ENCODE measurements around the gene PNPLA7. TPM values are rescaled to one million over a fixed set of nuclear protein-coding genes. Genes with fewer than 3 reads are reported as not detected.
"Not testable (repeated sequence)": the region's sequence is repeated elsewhere in the genome, so short reads cannot be mapped to it uniquely, and the experiment has no call there.

The PNPLA7 gene
- total RNA-seq, 1 donor from 2014 or later: 3.9 TPM

DNA sequence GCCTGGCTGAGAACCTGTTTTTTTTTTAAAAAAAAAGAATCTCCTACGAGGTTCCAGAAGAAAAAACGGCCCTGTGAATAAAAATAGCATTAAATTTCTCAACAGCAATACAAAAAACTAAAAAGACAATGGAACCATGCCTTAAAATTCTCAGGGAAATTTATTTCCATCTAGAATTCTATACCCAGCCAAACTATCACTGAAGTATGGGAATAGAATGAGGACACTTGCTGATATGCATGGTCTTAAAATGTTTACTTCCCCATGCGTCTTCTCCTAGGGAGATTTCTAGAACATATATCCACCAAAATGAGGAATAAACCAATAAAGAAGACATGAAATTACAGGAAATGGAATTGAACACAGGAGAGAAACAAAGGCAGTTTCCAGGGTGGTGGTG, 74.5 kb downstream of the PNPLA7 start:
- peaks cover 22% of the 10 kb centered on the region for H3K36me3 Mint-ChIP-seq (ENCODE audit: low read depth, unreplicated experiment)
- TF ChIP-seq, protein P1, sequence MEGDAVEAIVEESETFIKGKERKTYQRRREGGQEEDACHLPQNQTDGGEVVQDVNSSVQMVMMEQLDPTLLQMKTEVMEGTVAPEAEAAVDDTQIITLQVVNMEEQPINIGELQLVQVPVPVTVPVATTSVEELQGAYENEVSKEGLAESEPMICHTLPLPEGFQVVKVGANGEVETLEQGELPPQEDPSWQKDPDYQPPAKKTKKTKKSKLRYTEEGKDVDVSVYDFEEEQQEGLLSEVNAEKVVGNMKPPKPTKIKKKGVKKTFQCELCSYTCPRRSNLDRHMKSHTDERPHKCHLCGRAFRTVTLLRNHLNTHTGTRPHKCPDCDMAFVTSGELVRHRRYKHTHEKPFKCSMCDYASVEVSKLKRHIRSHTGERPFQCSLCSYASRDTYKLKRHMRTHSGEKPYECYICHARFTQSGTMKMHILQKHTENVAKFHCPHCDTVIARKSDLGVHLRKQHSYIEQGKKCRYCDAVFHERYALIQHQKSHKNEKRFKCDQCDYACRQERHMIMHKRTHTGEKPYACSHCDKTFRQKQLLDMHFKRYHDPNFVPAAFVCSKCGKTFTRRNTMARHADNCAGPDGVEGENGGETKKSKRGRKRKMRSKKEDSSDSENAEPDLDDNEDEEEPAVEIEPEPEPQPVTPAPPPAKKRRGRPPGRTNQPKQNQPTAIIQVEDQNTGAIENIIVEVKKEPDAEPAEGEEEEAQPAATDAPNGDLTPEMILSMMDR (IDR thresholded peaks at IDR 0.05; ENCODE audit: unreplicated experiment): no peak
- no peak overlapping the region for H3K4me3 Mint-ChIP-seq (ENCODE audit: unreplicated experiment)
- H3K9me3 Mint-ChIP-seq (ENCODE audit: unreplicated experiment): peaks cover 4% of the 10 kb centered on the region
- peaks cover 9% of the 10 kb centered on the region for H3K27me3 Mint-ChIP-seq (ENCODE audit: unreplicated experiment)
- peaks cover 9% of the 10 kb centered on the region for H3K4me1 Mint-ChIP-seq (ENCODE audit: unreplicated experiment)
- DNase-seq (ENCODE audit: low spot score): no peak
- no peak overlapping the region for H3K27ac Mint-ChIP-seq (ENCODE audit: unreplicated experiment)

GRCh38 chr9:137474271-137474670, 75.9 kb downstream of the PNPLA7 start:
- Mint-ChIP-seq H3K4me1 (ENCODE audit: unreplicated experiment) (peaks cover 6% of the 10 kb centered on the region), H3K36me3 (ENCODE audit: low read depth, unreplicated experiment) (peaks cover 19% of the 10 kb centered on the region), H3K27ac (ENCODE audit: unreplicated experiment) (no peak overlapping the region), H3K4me3 (ENCODE audit: unreplicated experiment) (peak overlapping the region; percentile 3), H3K9me3 (ENCODE audit: unreplicated experiment) (peaks cover 4% of the 10 kb centered on the region), H3K27me3 (ENCODE audit: unreplicated experiment) (peaks cover 5% of the 10 kb centered on the region)
- DNase-seq (ENCODE audit: low spot score): no peak
- TF ChIP-seq, protein P1 (IDR thresholded peaks at IDR 0.05; ENCODE audit: unreplicated experiment): no peak

DNA sequence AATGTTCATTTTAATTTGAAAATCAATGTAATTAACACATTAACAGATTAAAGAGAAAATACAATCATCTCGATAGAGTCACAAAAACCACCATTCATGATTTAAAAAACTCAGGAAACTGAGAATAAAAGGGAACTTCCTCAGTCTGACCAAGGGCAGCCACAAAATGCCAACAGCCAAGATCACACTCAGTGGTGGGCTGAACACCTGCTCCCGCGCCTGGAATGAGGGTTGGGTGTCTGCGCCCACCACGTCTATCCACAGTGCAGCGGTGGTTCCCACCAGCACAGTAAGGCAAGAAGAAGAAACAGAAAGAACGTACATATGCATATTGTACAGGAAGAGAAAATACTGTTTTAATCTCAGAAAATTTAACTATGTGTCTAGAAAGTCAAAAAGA, 79.4 kb downstream of the PNPLA7 start:
- Mint-ChIP-seq H3K4me3 (ENCODE audit: unreplicated experiment) (no peak overlapping the region), H3K36me3 (ENCODE audit: low read depth, unreplicated experiment) (peaks cover 22% of the 10 kb centered on the region), H3K4me1 (ENCODE audit: unreplicated experiment) (peaks cover 10% of the 10 kb centered on the region), H3K9me3 (ENCODE audit: unreplicated experiment) (peaks cover 3% of the 10 kb centered on the region), H3K27me3 (ENCODE audit: unreplicated experiment) (peaks cover 8% of the 10 kb centered on the region), H3K27ac (ENCODE audit: unreplicated experiment) (no peak overlapping the region)
- no peak for DNase-seq (ENCODE audit: low spot score)
- TF ChIP-seq, protein P1 (IDR thresholded peaks at IDR 0.05; ENCODE audit: unreplicated experiment): no peak

DNA sequence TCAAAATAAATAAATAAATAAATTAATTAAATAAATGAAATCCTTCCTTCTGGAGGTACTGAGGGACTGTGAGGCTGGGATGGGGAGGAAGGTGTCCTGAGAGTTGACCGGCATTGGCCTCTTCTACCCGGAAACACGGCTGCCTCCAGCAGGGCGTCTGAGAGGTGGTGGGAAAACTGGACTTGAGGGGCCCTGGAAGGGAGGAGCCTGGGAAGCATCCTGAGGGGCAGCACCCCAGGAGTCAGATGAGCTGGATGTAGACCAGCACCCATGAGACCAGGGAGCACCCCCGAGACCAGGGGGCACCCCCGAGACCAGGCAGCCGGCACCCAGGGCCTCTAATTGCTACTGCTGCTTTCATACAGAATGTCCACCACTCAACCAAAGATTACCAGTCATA, 82.3 kb downstream of the PNPLA7 start:
- Mint-ChIP-seq H3K9me3 (ENCODE audit: unreplicated experiment) (no peaks in the 10 kb centered on the region), H3K27me3 (ENCODE audit: unreplicated experiment) (peaks cover 8% of the 10 kb centered on the region), H3K4me3 (ENCODE audit: unreplicated experiment) (no peak overlapping the region), H3K36me3 (ENCODE audit: low read depth, unreplicated experiment) (peaks cover 9% of the 10 kb centered on the region), H3K4me1 (ENCODE audit: unreplicated experiment) (peaks cover 10% of the 10 kb centered on the region), H3K27ac (ENCODE audit: unreplicated experiment) (no peak overlapping the region)
- TF ChIP-seq, protein P1 (IDR thresholded peaks at IDR 0.05; ENCODE audit: unreplicated experiment): no peak
- DNase-seq (ENCODE audit: low spot score): no peak

DNA sequence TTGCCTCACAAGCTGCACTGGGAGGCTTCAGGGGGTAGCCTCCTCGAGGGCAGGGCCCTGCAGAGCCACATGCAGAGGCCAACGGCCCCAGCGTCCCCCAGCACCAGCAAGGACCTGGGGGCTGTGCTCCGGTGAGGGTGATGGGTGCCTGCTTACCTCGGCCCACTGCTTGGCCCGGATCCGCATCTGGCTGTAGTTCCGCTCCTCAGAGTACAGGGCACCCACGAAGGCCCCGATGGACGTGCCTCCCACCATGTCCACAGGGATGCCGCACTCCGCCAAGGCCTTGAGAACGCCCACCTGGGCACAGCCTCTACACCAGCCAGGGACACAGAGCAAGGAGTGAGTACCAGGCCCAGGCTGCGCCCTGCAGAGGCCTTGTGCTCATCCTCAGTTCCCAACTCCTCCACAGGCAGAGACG, 83.0 kb downstream of the PNPLA7 start:
- peaks cover 7% of the 10 kb centered on the region for H3K36me3 Mint-ChIP-seq (ENCODE audit: low read depth, unreplicated experiment)
- no peak overlapping the region for H3K27ac Mint-ChIP-seq (ENCODE audit: unreplicated experiment)
- peaks cover 8% of the 10 kb centered on the region for H3K27me3 Mint-ChIP-seq (ENCODE audit: unreplicated experiment)
- TF ChIP-seq, protein P1 (IDR thresholded peaks at IDR 0.05; ENCODE audit: unreplicated experiment): no peak
- no peaks in the 10 kb centered on the region for H3K9me3 Mint-ChIP-seq (ENCODE audit: unreplicated experiment)
- no peak for DNase-seq (ENCODE audit: low spot score)
- H3K4me3 Mint-ChIP-seq (ENCODE audit: unreplicated experiment): no peak overlapping the region
- H3K4me1 Mint-ChIP-seq (ENCODE audit: unreplicated experiment): peaks cover 10% of the 10 kb centered on the region

- Mint-ChIP-seq H3K27ac (ENCODE audit: unreplicated experiment) (peak overlapping the region; percentile 64), H3K4me3 (ENCODE audit: unreplicated experiment) (peak overlapping the region; percentile 75)
- H3K36me3 Mint-ChIP-seq (ENCODE audit: low read depth, unreplicated experiment); DNase-seq (ENCODE audit: low spot score); H3K4me1 Mint-ChIP-seq (ENCODE audit: unreplicated experiment); H3K27me3 Mint-ChIP-seq (ENCODE audit: unreplicated experiment); H3K9me3 Mint-ChIP-seq (ENCODE audit: unreplicated experiment): not testable (repeated sequence)
Measured at GRCh38 chr9:137466389-137467085, 83.7 kb downstream of the PNPLA7 start.
